GM21619 (cell line): ENCODE measurements around the gene RGS11.

ENCODE experiments used
- ATAC-seq: cut with Tn5 transposase; IDR thresholded peaks from one replicate; pipeline ENCODE4 v1.9.1; 2021; ENCODE audit not compliant: unreplicated experiment

Gene RGS11

DNA sequence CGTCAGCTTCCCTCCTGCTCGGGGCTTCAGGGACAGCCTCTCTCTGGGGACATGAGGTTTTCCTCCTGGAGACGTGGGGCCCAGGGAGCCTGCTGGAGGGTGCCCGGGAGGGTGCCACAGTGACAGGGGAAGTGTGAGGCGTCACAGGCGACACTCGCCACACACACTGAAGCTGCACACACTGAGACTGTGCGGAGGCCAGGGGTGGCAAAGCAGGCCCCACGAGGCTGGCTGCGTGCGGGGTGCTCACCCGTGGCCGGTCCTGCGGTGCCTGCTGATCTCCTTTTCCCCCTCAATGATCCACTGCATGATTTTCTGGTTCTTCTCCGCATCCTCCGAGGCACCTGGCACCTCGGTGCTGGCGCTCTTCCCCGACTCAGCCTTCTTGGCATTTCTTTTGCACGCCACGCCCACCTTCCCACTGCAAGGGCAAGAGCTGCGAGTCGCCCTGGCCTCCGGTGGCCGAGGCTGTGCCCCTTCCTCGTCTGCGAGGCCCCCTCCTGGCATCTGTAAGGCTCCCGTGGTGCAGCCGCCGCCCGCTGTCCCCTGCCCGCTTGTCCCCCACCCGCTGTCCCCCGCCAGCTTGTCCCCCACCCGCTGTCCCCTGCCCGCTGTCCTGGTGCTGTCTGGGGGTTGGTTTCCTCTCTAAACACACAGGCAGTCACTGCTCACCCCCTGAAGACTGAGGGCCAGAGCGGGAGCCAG, 21.2 kb upstream of the RGS11 start:
- ATAC-seq, result no peak

DNA sequence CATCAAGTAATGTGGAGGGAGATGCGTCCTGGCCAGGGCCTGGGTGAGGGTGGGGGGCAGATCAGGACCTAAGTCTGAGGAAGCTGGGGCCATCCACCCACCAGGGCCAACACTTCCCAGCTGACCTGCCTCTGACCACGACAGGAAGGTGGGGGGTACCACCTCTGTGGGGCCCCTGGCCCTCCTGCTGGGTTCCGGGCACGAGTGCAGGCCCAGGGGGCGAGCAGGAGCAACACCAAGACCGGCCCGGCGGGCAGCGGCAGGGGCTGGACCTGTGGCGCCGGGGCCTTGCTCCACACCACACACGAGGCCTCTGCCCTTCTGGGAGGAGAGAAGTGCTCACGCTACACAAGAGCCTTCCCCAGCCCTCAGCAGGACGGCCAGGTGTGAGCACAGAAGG, 20.5 kb upstream of the RGS11 start:
- ATAC-seq, result no peak

GRCh38 chr16:293043-293775, 17.5 kb upstream of the RGS11 start:
- ATAC-seq, result no peak

DNA sequence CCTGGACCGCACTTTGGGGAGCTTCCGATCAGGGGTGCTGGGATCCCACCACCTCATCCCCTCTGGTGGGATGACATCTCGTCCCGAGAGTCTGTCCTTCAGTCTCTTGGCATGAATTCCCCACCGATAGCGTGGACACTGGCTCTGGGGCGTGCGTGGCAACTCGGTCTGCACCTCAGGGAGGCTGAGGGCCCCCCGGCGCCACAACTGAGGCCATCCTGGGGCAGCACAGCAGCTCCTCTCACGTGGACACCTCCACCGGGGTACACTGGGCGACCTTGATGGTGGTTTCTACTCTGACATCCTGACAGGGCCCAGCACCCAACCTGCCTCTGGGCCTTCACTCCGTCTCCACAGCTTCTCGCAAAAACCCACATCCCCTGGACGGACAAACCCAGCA, 15.8 kb upstream of the RGS11 start:
- no peak for ATAC-seq

- no peak for ATAC-seq
These were observed 15.1 kb upstream of the RGS11 start for GRCh38 chr16:290681-291405.

DNA sequence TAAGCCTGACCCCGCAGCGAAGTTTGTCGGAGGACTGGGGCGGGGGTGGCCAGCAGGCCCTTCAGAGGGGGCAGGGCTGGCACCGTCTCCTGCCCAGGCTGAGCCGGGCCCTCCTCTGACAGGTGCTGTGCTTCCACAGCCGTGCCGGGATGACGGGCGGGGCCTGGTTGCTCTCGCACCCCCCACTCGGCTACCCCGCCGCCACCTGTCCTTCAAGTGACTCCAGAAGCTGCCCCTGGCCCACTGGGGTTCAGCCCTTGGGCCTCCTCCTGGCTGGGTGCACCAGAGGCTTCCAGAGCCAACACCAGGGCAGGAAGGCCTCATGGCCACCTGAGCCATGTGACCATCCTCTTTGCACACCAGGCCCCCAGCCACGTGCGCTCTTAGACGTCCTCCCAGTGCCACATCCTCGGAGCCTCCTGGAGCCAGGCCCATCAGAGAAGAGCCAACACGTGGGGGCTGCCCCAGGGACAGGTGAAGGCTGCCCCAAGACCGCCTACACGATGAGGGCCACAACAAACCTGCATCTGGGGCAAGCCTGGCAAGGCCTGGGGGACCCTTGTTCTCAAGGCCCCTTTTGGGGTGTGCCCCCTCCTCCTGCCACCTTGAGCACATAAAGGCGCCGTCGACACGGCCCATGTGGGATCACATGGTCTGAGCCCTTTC, 14.4 kb upstream of the RGS11 start:
- no peak for ATAC-seq

DNA sequence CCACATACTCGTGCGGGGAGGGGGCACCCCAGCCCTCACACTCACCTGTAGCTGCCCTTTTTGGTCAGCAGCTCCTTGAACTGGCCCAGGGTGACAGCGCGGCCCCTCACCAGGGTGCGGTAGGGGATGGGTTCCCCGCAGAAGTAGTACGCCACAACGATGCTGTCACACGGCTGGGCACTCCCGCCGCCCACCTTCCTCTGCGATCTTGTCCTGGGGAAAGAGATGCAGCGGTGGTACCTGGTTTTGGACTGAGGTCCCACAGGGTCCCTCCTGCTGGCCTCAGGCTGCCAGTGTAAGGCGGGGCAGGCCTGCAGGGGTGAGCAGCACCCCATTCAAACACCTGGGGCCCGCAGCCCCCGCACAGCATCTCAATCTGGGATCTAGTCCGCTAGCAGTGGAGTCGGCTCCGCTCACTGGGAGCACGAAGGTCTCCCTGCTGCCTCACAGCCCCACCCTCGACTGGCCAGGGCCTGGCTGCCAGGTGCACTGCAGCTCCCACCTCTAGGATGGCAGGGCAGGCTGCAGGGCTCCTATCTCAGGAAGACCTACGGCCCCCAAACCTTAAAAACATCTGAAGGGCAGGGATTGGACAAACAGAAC, 13.8 kb upstream of the RGS11 start:
- ATAC-seq, result no peak

DNA sequence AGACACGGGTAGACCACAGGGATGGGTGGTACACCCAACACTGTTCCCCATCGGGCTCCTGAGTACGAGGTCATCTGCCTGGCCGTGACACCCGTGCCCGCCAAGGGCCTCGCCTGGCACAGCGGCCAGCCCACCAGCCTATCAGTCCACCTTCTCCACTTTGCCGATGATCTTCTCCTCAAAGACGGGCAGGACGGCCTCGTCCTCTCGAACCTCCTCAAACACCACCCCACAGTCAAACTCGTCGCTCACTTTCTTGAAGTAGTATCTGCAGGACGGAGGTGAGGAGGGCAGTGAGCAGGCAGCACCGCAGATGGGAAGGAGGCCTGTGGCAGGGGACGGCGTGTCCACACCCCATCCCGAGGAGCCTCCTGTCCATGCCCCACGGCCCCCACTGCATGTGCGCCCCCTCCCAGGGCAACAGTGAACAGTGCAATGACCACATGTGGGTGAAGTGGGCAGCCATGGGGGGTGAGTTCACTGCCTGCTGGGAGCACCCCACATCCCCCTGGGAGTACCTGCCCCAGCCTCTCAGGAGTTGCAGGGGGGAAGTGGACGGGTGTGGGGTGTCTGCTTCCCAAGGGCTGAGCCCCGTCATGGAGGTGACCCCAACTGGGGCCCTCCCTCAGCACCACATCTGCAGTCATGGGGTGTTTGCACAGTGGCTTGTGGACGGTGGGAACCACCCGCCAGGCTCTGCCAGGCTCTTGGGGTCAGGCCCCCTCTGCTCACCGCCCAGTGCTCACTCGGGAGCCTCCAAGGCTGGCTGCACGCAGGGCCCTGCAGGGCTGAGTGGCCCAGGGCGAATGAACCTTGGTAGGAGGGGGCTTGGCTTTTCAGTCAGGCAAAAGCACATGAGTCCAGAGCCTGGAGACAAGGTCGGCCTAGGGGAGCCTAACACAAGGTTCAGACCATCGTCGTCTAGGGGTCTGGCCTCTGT, 12.5 kb upstream of the RGS11 start:
- no peak for ATAC-seq

- no peak for ATAC-seq
These were observed 11.6 kb upstream of the RGS11 start for GRCh38 chr16:287298-287811.

GRCh38 chr16:286491-287297, 10.9 kb upstream of the RGS11 start:
- no peak for ATAC-seq

DNA sequence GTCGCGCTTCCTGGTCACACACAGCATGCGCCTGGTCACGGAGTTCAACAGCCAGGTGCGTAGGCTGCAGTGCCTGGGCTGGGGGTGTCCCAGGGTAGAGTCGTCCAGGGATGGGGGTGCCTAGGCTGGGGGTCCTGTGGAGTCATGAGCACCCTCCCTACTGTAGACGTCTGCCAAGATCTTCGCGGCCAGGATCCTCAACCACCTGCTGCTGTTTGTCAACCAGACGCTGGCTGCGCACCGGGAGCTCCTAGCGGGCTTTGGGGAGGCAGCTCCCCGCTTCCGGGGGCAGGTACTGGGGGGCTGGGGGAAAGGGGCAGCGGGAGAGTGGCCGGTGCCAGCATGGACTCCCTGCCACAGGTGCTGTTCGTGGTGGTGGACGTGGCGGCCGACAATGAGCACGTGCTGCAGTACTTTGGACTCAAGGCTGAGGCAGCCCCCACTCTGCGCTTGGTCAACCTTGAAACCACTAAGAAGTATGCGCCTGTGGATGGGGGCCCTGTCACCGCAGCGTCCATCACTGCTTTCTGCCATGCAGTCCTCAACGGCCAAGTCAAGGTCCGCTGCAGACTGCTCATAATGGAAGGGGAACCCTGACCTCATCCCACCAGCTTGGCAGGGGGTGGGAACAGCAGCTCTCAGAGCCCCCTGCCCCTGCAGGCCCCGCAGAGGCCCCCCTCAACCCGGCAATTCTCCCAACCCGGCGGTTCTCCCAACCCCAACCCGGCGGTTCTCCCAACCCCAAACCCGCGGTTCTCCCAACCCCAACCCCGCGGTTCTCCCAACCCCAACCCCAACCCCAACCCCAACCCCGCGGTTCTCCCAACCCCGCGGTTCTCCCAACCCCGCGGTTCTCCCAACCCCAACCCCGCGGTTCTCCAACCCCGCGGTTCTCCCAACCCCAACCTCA, 9.7 kb upstream of the RGS11 start:
- ATAC-seq, result no peak

- no peak for ATAC-seq
These were observed 8.7 kb upstream of the RGS11 start for GRCh38 chr16:284204-285120.

DNA sequence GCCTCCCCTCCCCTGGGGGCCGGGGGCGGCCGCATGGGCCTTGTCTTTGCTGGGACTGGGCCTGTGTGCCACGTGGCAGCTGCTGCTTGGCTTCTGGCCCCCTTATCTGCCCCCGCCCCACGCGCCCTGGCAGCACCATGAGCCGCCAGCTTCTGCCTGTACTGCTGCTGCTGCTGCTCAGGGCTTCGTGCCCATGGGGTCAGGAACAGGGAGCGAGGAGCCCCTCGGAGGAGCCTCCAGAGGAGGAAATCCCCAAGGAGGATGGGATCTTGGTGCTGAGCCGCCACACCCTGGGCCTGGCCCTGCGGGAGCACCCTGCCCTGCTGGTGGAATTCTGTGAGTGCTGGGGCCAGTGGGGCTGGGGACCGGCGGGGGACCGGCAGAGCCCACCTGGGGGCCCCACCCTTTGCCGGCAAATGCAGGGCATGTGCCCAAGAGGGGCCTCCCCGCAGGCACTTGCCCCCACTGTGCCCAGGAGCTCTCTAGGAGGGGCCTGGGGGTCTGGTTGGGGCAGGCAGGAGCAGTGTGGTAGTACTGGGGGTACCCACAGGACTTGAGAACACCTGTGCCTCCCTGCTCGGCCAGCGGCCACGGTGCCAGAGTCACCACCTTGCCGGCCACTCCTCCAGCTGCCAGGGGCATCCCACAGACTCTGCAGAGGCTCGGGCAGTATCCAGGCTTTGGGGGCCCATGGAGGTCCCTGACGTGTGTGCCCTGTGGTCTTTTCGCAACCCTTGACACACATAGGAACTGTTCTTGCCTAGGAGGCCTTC, 7.5 kb upstream of the RGS11 start, which contains the start of gene PDIA2:
Gene PDIA2 (plus strand): TSS at position 132 of the 773 bp plus-strand sequence. CDS start 6 bp downstream, at position 138.
- ATAC-seq, result no peak

DNA sequence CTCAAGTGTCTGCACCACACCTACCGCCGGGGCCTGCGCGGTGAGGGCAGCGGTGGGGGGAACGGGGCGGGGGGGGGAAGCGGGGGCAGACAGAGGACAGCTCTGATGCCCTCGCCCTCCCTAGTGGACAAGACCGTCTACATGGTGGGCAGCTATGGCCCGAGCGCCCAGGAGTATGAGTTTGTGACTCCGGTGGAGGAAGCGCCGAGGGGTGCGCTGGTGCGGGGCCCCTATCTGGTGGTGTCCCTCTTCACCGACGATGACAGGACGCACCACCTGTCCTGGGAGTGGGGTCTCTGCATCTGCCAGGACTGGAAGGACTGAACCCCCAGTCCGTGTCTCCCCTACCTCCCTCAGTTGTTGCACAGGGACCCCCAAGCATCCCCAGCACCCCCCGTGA, 6.7 kb upstream of the RGS11 start:
- ATAC-seq, result no peak

DNA sequence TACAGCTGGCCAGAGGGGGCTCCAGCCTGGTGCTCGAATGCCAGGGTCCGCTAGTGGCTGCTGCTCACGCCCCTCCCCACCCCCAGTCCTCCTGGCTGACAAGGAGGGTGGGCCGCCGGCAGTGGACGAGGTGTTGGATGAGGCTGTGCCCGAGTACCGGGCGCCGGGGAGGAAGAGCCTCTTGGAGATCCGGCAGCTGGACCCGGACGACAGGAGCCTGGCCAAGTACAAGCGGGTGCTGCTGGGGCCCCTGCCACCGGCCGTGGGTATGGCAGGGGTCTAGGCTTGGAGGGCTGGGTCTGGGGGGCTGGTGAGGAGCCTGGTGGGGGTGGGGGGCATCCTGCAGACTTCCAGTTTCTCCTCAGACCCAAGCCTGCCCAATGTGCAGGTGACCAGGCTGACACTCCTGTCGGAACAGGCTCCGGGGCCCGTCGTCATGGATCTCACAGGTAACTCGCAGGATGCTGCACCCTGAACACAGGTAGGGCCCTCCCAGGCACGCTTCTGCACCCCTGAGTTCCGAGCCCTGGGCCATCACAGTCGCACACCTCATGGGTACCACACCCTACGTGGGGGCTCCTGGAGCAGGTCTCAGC, 6.0 kb upstream of the RGS11 start:
- ATAC-seq, result no peak
